Lung (tissue), 12 donors: ENCODE measurements around the gene AFAP1L2. TPM values are rescaled to one million over a fixed set of nuclear protein-coding genes. Genes with fewer than 3 reads are reported as not detected.

Experiments used
- ATAC-seq: fragments of 200-7000 bp; cut with Tn5 transposase; one replicate; pipeline ENCODE4 v1.9.1; 2020; ENCODE audit warnings: moderate number of reproducible peaks; ENCODE audit not compliant: insufficient read depth, low FRiP score
- DNase-seq, 3 donors: peaks; one replicate each; pipeline ENCODE4 v3.0.0-alpha.2; 2013 to 2017
- H3K27ac ChIP-seq, 2 donors: one replicate each; pipeline ENCODE4 v1.5.1; 2013; ENCODE audit warnings: mild to moderate bottlenecking in 2 of 2, moderate library complexity in 2 of 2, control low read depth in 1 of 2, inconsistent platforms in 1 of 2, low read depth in 1 of 2, low read length in 1 of 2
- H3K27me3 ChIP-seq, 3 donors: one replicate each; pipeline ENCODE4 v1.5.1; 2013; ENCODE audit warnings: low read length in 2 of 3; ENCODE audit not compliant: control insufficient read depth in 3 of 3, insufficient read depth in 3 of 3
- H3K36me3 ChIP-seq, 4 donors: one replicate each; pipeline ENCODE4 v1.5.1; 2013; ENCODE audit warnings: low read length in 4 of 4, mild to moderate bottlenecking in 1 of 4, moderate library complexity in 1 of 4; ENCODE audit not compliant: control insufficient read depth in 4 of 4, insufficient read depth in 4 of 4
- H3K4me1 ChIP-seq, 5 donors: one replicate each; pipeline ENCODE4 v1.5.1; 2013; ENCODE audit warnings: low read length in 5 of 5, mild to moderate bottlenecking in 2 of 5, moderate library complexity in 1 of 5; ENCODE audit not compliant: control insufficient read depth in 5 of 5, insufficient read depth in 5 of 5
- H3K4me3 ChIP-seq: one replicate; pipeline ENCODE4 v1.5.1; 2013; ENCODE audit warnings: mild to moderate bottlenecking, control low read depth, moderate library complexity
- H3K9ac ChIP-seq, 2 donors: one replicate each; pipeline ENCODE4 v1.5.1; 2013; ENCODE audit warnings: low read length in 2 of 2, control low read depth in 1 of 2; ENCODE audit not compliant: insufficient read depth in 1 of 2
- H3K9me3 ChIP-seq, 4 donors: one replicate each; pipeline ENCODE4 v1.5.1; 2013; ENCODE audit warnings: low read length in 3 of 4, mild to moderate bottlenecking in 1 of 4, moderate library complexity in 1 of 4; ENCODE audit not compliant: control insufficient read depth in 4 of 4, insufficient read depth in 3 of 4
- CTCF ChIP-seq: IDR thresholded peaks from 2 replicates; pipeline ENCODE4 v1.5.1; 2012; ENCODE audit warnings: mild to moderate bottlenecking; ENCODE audit errors: control extremely low read depth, extremely low read depth
- WGBS, 2 donors: extraction: QIAGEN DNeasy Blood & Tissue Kit; methylation state at CpG; one replicate each; pipeline ENCODE4 v1.1.7; 2013; 5-methylcytosine and 5-hydroxymethylcytosine counted together
- polyA plus RNA-seq, 2 donors: library from polyadenylated mRNA; stranded (reverse); fragments of 200-250 nt; gene quantifications; one replicate each; pipeline ENCODE4 v1.2.1, GENCODE V29; 2013
- total RNA-seq, 2 donors: library from RNA; depleted of rRNA in 1 of 2; stranded (reverse); fragments of >200 nt in 1 of 2; gene quantifications; one replicate each; pipeline ENCODE4 v1.2.1, GENCODE V29; 2014 to 2021
- donor health status: control.
- donor health status: control.
- donor health status: Bipolar disorder and iron deficiency.
- donor health status: healthy.
- donor health status: DM: yes; HTN: yes; CAD: no.

Gene AFAP1L2
- total and polyA plus RNA-seq, 4 donors: 2.0 to 21.0 (median 5.8) TPM

DNA sequence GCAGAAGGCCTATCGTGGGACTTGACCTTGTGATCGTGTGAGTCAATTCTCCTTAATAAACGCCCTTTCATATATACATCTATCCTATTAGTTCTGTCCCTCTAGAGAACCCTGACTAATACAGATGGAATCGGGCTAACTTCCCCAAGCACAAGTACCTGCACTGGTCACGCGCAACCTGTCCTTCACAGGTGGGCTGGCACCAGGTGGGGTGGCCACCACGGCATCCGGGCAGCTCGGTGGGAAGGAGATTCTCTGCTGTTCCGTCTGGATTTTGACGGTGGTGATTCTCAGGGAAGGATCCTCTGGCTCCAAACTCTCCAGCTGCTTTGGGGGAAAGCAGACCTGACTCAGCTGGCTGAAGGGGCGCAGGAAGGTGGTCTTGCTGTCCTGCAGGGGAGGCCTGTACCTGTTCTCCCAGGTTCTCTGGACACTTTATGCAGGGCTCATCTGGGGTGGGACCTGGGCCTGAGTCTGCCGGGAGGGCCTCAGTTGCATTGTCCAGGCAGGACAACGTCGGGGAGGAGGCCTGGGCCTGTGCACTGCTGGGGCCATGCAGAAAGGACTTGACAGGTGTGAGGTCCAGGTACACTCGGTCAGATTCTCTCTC lies 104.2 kb downstream of the AFAP1L2 start:
- Histone ChIP-seq H3K27me3 (no peaks in the 10 kb centered on the region), H3K9ac (no peak overlapping the region), H3K4me3 (no peak overlapping the region), H3K4me1 (peaks cover 0 to 9% (median 8%) of the 10 kb centered on the region in 5 donors), H3K9me3 (peaks cover 6 to 13% (median 7%) of the 10 kb centered on the region in 4 donors), H3K27ac (no peak overlapping the region), H3K36me3 (peaks cover 9 to 39% (median 24%) of the 10 kb centered on the region in 4 donors)
- DNase-seq (no peak), ATAC-seq (no peak)
- 96% methylated on average over 16 of the region's 16 CpGs for WGBS, 2 donors
- no peak for TF ChIP-seq CTCF

GRCh38 chr10:114297136-114297705 lies 107.1 kb downstream of the AFAP1L2 start:
- H3K9ac ChIP-seq: no peak overlapping the region
- DNase-seq: no peak
- H3K27ac ChIP-seq: no peak overlapping the region
- H3K36me3 ChIP-seq: peaks cover 9 to 44% (median 24%) of the 10 kb centered on the region in 4 donors
- H3K4me3 ChIP-seq: no peak overlapping the region
- no peak for ATAC-seq
- 94 to 99% methylated on average over 14 of the region's 14 CpGs for WGBS, 2 donors
- TF ChIP-seq CTCF: no peak
- H3K4me1 ChIP-seq: peaks cover 0 to 6% (median 0%) of the 10 kb centered on the region in 5 donors
- H3K9me3 ChIP-seq: peaks cover 6 to 16% (median 7%) of the 10 kb centered on the region in 4 donors
- H3K27me3 ChIP-seq: no peaks in the 10 kb centered on the region

- no peak for TF ChIP-seq CTCF
- WGBS, 2 donors: 0 to 38% methylated on average over 1 of the region's 1 CpG
- H3K9me3 ChIP-seq: peaks cover 6 to 16% (median 7%) of the 10 kb centered on the region in 4 donors
- H3K36me3 ChIP-seq: peaks cover 9 to 36% (median 21%) of the 10 kb centered on the region in 4 donors
- no peaks in the 10 kb centered on the region for H3K27me3 ChIP-seq
- ATAC-seq (no peak), DNase-seq (no peak)
- H3K27ac ChIP-seq: no peak overlapping the region
- H3K4me1 ChIP-seq: no peaks in the 10 kb centered on the region
- H3K4me3 ChIP-seq: no peak overlapping the region
- H3K9ac ChIP-seq: no peak overlapping the region
Measured at GRCh38 chr10:114295393-114295792, 108.9 kb downstream of the AFAP1L2 start.
